ES-I3 (cell line): Measurements from ENCODE around the gene NUP210L.
"Not testable (repeated sequence)": the region's sequence is repeated elsewhere in the genome, so short reads cannot be mapped to it uniquely, and the experiment has no call there.

Experiments used
- H3K36me3 ChIP-seq: 2 replicates; pipeline ENCODE4 v1.6.1; 2013; ENCODE audit warnings: mild to moderate bottlenecking, low read length, control low read depth, moderate library complexity; ENCODE audit not compliant: insufficient read depth
- H3K4me1 ChIP-seq: 2 replicates; pipeline ENCODE4 v1.6.1; 2013; ENCODE audit warnings: mild to moderate bottlenecking, control low read depth, low read length; ENCODE audit not compliant: insufficient read depth
- H3K9ac ChIP-seq: 2 replicates; pipeline ENCODE4 v1.6.1; 2013; ENCODE audit warnings: low read depth, mild to moderate bottlenecking, low read length, moderate library complexity
- H3K9me3 ChIP-seq: 2 replicates; pipeline ENCODE4 v1.6.1; 2013; ENCODE audit warnings: mild to moderate bottlenecking, low read length, moderate library complexity; ENCODE audit not compliant: control insufficient read depth, insufficient read depth

The NUP210L gene

DNA sequence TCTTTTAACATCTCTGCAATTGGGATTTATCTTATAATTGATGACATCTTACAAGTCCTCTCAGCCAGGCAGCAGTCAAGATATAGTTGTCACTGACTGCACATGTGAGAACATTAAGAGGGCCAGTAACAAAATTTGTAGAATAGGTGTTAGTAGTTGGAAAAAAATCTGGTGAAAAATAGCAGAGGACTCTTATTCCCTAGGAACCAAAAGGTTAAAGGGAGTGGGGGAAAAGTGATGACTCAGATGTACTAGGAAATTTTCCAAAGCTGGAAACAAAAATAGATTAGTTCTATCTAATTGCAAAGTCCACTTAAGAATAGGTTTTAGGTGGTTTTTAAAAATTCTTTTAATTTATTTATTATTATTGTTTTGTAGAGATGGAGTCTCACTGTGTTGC is 3.6 kb downstream of the NUP210L start:
- H3K9ac ChIP-seq, result no peak overlapping the region
- no peaks in the 10 kb centered on the region; the same call in 1 of the 2 replicates for H3K36me3 ChIP-seq
- H3K4me1 ChIP-seq, result peaks cover 5% of the 10 kb centered on the region
- no peaks in the 10 kb centered on the region for H3K9me3 ChIP-seq

DNA sequence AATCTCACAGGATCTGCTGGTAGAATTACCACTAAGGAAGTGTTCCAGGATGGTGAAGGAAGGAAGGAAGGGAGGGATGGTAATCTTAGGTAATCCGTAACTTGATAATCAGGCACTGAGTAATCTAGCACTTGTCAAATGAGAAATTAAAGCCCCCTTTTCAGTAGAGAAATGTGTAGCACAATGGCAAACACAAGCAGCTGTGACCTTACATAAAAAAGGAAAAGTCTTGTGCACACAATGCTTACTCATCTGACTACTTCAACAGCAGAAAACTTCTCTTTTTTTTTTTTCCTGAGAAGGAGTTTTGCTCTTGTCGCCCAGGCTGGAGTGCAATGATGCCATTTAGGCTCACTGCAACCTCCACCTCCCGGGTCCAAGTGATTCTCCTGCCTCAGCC is 6.1 kb downstream of the NUP210L start:
- Histone ChIP-seq H3K36me3 (no peaks in the 10 kb centered on the region), H3K9ac (no peak overlapping the region), H3K9me3 (no peaks in the 10 kb centered on the region)

DNA sequence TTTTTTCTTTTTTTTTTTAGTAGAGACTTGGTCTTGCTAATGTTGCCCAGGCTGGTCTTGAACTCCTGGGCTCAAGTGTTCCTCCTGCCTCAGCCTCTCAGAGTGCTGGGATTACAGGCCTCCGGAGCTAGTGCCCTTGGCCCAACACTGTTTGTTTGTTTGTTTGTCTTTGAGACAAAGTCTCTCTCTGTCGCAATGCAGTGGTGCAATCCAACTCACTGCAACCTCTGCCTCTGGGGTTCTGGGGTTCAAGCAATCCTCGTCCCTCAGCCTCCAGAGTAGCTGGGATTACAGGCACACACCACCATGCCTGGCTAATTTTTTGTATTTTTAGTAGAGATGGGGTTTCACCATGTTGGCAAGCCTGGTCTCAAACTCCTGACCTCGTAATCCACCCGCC is 7.4 kb downstream of the NUP210L start:
- H3K9me3 ChIP-seq, H3K9ac ChIP-seq, H3K4me1 ChIP-seq, H3K36me3 ChIP-seq: not testable (repeated sequence)

More for the DNA sequence above, 6.1 kb downstream of the NUP210L start:
- H3K4me1 ChIP-seq, result no peaks in the 10 kb centered on the region

DNA sequence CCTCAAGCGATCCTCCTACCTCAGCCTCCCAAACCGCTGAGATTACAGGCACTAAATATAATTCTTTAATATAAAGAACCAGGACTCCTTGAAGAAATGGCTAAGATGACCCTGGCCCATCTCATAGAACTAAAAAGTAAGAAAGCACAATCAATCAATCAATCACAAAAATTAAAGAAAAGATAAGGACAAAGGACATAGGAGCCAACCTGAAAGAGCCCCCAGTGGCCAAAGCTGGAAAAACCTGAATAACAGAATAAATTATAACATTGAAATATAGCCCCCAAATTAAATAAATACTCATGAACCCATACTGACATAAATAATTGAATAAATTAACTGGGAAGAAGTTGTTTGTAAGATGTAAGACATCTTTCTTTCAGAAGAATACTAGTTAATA is 8.9 kb downstream of the NUP210L start:
- Histone ChIP-seq H3K36me3 (no peaks in the 10 kb centered on the region), H3K9ac (no peak overlapping the region), H3K9me3 (no peaks in the 10 kb centered on the region), H3K4me1 (no peaks in the 10 kb centered on the region)

DNA sequence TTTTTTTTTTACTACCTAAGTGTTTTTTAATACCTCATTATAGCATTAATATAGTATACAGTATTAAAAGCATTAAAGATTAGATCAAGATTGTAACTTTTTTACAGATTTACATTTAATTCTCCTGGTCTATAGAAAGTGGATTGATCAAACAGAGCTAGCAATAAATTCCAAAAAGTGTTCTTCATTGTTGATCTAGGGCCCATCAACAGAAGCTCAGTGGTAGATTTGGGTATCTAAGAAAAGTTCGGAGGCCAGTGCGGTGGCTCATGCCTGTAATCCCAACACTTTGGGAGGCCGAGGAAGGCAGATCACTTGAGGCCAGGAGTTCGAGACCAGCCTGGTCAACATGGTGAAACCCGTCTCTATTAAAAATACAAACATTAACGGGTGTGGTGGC is 12.5 kb downstream of the NUP210L start:
- Histone ChIP-seq H3K36me3 (no peaks in the 10 kb centered on the region), H3K9me3 (no peaks in the 10 kb centered on the region), H3K9ac (no peak overlapping the region), H3K4me1 (no peaks in the 10 kb centered on the region)

DNA sequence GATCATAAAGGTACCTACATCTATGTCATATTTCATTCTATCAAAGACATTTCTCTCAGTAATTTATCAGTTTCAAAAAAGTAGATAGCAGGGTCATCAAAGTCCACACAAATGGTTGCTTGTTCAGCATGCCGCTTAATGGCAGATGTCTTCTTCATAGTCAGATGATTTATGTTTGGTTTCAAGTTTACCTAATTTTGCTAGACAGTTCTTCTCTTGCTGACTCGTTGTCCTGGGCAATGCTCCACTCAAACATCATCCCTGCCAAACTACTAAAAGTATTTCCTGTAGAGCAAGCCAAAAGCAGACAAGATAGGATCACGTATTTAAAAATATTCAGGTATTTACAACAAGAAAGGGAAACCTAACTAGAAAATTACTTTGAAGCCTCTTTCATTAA is 13.6 kb downstream of the NUP210L start:
- Histone ChIP-seq H3K9ac (no peak overlapping the region), H3K4me1 (no peaks in the 10 kb centered on the region), H3K9me3 (no peaks in the 10 kb centered on the region), H3K36me3 (no peaks in the 10 kb centered on the region)

DNA sequence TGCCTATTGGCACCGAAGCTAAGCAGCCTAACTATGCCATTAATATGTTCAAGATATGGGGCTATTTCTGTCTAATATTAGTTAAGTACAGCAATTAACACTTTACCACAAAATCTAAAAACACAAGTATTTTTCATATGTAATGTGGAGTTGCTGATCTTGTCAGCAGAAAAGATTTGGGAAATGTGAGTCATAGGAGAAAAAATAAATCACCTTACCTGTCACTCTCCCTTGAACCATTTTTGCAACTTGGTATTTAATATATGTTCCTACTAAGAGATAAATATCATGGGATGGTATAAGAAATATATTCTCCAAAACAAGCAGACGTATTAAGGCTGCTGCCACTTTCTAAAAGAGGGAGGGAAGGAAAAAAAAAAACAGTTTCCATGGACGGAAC is 17.0 kb downstream of the NUP210L start:
- H3K36me3 ChIP-seq, result no peaks in the 10 kb centered on the region
- H3K9ac ChIP-seq, result no peak overlapping the region
- no peaks in the 10 kb centered on the region for H3K4me1 ChIP-seq
- H3K9me3 ChIP-seq, result no peaks in the 10 kb centered on the region

DNA sequence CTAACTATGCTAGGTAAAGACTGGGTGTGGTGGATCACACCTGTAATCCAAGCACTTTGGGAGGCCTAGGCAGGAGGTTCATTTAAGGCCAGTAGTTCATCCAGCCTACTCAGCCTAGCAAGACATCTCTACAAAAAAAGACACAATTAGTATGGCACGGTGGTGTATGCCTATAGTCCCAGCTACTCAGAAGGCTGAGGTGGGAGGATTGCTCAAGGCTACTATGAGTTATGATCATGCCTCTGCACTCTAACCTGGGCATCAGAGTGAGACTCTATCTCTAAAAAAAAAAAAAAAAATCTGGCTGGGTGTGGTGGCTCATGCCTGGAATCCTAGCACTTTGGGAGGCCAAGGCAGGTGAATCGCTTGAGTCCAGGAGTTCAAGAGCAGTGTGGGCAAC is 21.6 kb downstream of the NUP210L start:
- Histone ChIP-seq H3K36me3 (no peaks in the 10 kb centered on the region), H3K4me1 (no peaks in the 10 kb centered on the region), H3K9ac (no peak overlapping the region), H3K9me3 (no peaks in the 10 kb centered on the region)

DNA sequence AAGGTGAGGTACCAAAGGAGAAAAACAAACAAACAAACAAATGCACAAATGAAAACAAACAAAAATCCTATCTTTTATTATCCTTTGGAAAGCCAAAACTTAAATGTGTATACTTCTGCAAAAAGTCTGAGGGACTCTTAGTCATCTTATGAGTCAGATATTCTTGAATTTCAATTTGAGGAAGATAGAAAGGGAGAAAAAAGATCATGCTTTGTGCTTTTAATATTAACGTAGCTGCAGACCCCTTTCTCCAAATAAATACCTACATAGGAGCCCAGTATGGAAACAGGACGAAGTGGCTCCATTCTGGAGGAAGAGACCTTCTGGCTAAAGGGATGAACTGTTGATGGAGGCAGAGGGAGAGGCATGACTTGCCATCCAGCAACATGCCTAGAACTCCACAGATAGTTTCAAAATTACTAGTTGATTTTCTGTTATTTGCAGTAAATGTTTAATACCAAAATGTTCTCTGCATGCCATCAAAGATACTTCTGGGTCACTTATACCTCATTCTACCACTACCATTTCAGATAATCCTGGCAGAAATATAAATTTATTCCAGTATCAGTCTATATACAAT is 25.4 kb downstream of the NUP210L start:
- Histone ChIP-seq H3K4me1 (no peaks in the 10 kb centered on the region), H3K9ac (no peak overlapping the region), H3K9me3 (no peaks in the 10 kb centered on the region), H3K36me3 (no peaks in the 10 kb centered on the region)

DNA sequence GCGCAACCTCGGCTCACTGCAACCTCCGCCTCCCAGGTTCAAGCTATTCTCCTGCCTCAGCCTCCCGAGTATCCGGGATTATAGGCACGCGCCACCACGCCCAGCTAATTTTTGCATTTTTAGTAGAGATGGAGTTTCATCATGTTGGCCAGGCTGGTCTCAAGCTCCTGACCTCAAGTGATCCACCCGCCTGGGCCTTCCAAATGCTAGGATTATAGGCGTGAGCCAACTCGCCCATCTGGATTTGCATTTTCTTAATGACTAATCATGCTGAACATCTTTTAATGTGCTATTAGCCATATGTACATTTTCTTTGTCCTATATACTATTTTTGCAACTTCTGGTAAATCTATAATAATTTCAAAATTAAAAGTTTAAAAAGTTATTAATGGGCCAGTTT is 31.7 kb downstream of the NUP210L start:
- H3K9me3 ChIP-seq, H3K9ac ChIP-seq, H3K4me1 ChIP-seq, H3K36me3 ChIP-seq: not testable (repeated sequence)

DNA sequence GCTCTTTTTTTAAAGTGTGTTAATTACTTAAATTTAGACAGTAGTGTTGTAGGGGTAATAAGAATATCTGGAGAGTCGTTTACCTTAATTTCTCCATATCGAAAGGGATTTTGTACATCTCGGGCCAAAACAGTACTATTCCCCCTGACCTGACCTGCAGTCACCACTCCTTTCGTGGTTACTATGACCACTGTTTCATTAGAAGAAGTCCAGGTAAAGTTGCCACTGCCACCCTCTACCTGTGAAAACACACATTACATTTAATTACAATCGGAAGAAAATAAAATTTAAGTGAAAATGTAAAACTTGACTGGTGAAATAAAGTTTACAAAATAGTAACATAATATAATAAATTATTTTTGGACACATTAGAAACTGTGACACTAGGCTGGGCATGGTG is 37.2 kb downstream of the NUP210L start:
- Histone ChIP-seq H3K4me1 (no peaks in the 10 kb centered on the region), H3K9ac (no peak overlapping the region), H3K36me3 (no peaks in the 10 kb centered on the region), H3K9me3 (no peaks in the 10 kb centered on the region; the same call in 1 of the 2 replicates)

DNA sequence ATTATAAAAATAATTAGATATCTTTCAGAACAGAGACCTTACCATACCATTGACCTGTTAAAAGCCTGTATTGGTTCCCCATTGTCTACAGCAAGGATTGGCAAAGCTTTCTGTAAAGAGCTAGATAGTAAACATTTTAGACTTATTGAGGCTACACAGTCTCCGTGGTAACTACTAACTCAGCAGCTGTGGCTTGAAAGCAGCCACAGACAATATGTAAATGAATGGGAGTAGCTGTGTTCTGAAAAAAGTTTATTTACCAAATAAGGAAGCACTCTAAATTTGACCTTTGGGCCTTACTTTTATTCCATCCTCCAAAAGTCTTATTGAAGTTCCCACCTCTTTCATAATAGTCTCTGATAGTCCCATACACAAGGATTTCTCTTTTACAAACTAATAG is 39.7 kb downstream of the NUP210L start:
- no peaks in the 10 kb centered on the region for H3K9me3 ChIP-seq
- no peak overlapping the region for H3K9ac ChIP-seq
- H3K36me3 ChIP-seq, result no peaks in the 10 kb centered on the region
- no peaks in the 10 kb centered on the region for H3K4me1 ChIP-seq

DNA sequence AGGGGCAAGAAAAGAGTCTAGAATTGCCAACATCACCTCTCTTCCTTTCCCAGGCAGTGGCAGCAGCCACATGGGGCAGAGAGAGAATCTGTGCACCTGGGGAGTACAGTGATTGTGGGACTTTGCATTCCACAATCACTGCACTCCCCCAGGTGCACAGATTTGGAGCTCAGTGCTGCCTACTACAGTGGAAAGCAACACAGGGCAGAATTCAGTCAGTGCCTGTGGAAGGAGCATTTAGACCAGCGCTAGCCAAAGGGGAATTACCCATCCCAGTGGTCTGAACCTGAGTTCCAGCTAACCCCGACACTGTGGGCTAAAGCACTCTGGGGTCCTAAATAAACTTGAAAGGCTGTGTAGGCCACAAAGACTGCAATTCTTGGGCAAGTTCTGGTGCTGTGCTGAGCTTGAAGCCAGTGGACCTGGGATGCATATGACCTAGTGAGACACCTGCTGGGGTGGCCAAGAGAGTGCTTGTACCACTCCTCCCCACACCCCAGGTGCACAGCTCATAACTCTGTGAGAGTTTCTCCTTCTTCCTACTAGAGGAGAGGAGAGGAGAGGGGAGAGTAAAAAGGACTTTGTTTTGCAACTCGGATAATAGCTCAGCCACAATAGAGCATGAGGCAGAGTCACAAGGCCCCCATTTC is 50.3 kb downstream of the NUP210L start:
- H3K9ac ChIP-seq, result no peak overlapping the region
- no peaks in the 10 kb centered on the region for H3K36me3 ChIP-seq
- no peaks in the 10 kb centered on the region for H3K9me3 ChIP-seq
- H3K4me1 ChIP-seq, result peaks cover 7% of the 10 kb centered on the region

DNA sequence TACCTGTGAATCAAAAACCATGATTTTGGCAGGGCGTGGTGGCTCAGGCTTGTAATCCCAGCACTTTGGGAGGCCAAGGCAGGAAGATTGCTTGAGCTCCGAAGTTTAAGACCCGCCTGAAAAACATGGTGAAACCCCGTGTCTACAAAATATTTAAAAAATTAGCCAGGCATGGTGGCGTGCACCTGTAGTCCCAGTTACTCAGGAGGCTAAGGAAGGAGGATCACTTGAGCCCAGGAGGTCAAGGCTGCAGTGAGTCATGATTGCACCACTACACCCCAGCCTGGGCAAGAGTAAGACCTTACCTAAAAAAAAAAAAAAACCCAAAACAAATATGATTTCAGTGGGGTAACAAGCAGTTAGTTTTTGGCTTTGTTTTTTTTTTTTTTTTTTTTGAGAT is 54.7 kb downstream of the NUP210L start:
- not testable (repeated sequence) for H3K9ac ChIP-seq, H3K4me1 ChIP-seq, H3K9me3 ChIP-seq, H3K36me3 ChIP-seq

DNA sequence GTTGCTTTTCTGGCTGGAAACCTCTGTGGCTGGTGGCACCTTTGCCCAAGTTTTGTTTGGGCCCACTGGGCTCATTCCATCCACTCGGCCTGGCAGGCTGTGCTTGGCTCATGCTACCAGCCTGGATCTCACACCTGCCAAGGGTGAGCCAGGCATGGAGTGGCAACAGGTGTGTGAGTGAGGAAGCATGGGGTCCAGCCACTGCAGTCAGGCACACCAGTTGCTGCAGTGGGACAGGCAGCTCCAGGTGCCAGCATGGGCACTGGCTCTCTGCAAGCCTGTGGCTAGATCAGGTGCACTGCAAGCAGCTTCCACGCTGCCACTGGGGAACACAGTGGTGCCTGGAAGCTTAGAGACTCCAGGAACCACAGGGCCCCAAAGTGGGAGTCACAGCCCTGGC is 57.0 kb downstream of the NUP210L start:
- no peaks in the 10 kb centered on the region for H3K4me1 ChIP-seq
- no peaks in the 10 kb centered on the region for H3K36me3 ChIP-seq
- no peaks in the 10 kb centered on the region for H3K9me3 ChIP-seq

More for the DNA sequence above, 57.0 kb downstream of the NUP210L start:
- H3K9ac ChIP-seq, result no peak overlapping the region
